ENCODE data around the gene ZFPL1.
A peak's percentile ranks its signal among the peaks of the same experiment; 100 is the strongest.

ZFPL1 gene

DNA sequence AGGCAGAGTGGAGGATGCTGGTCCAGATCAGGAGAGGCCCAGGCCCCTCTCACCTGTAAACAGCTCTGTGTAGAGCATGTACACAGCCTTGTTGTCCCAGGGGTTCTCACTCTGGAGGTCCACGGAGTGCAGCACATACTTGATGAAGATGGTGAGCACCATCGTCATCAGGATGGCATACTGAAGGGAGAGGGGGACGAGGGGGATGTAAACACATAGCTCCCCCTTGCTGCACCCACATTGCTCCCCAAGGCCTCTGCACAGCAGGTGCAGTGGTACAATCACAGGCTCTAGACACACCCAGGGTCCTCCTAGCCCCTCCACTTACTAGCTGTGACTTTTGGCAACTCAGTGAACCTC lies 47.4 kb downstream of the ZFPL1 start:
- no peak for DNase-seq

DNA sequence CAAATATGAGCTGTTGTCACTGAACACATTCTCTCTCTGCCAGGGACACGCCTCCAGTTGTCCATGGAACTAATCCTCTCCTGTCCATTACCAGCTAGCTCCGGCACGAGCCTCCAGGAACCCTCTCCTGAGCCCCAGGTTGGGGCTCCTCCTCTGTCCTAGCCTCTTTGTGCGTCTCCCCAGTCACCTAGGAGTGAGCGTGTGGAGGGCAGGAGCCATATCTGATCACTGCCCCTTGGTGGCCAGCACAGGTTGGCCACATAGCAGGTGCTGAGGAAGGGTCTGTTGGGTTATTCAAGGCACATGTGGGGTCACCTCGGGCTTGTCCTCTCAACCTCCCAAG lies 47.8 kb downstream of the ZFPL1 start:
- no peak for DNase-seq

DNA sequence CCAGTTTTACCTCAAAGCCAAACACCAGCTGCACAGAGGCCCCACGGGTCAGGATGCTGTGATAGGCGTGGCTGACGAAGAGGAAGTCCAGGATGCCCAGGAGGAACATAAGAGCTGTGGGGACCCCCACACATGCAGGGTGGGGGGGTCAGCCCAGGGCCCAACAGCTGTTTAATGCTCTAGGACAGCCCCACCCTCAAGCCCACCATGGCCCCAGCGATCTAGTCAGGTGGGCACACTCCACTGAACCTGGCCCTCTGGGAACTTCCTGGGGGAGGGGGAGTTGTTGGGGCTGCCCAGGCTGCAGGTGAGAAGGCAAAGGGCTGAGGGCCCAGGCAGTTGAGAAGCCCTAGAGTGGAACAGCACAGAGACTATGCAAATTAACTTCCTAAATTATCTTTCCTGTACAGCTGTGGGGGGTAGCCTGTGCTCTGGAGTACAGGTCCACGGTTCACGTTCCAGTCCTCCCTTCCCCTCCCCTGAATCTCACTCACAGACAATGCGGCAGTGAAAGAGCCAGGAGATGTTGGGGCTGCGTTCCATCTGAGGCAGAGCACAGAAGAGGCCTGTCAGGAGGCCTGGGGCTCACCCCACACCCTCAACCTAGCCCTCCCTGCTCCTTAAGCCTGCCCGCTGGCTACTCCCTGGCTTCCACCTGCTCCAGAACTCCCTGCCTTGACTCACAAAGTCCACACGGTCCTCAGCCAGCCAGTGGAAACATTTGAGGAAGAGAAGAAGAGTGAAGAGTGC lies 48.4 kb downstream of the ZFPL1 start:
- no peak for DNase-seq

DNA sequence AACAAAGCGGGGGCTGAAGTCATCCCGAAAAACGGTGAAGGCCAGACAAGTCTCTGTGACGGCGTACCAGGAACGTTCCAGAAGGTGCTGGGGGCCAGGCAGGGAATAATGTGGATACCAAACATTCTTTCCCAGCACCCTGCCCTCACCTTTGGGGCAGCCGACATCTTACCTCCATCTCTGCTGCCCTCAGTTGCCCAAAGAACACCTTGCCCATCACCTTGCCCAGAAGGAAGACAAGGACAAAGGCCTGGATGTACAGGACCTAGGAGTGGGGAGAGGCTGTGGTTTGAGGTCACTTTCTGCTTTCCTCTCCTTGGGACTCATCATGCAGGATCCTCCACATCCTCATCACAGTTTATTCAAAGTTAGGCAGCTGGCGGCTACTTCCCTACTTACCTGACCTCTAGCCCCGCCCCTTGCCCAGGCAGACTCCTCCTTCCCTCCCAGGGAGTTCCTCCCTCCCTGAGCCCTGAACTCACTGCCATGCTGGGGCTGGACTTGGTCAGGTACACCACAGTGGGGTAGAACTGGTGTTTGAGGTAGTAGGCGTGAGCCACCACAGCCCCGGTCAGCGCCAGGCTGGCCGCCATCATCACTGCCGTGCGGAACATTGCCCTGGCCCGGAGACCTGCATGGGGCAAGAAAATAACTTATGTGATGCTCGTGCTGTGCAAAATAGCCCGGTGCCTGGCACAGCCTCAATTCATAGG lies 49.1 kb downstream of the ZFPL1 start:
- peak in 3 of 6 experiments; percentile 15 to 48 (median 25) for DNase-seq

DNA sequence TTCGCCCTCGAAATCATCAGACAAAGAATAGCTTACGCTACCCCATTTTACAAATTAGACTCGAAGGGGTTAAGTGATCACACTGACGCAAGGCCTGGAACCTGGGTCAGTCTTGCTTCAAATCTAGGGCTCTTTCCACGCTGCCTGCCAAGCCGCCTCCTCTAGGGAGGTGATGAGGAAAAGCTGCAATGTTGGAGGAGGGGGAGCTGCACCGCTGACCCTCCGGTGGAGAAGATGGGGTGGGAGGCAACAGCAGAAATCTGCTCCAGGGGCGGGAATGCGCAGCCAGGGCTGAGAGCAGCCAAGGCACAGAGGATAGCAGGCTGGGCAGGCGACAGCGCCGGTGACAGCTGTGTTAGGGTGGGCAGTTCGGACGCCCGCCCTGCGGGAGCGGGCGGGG lies 49.7 kb downstream of the ZFPL1 start:
- DNase-seq = no peak

DNA sequence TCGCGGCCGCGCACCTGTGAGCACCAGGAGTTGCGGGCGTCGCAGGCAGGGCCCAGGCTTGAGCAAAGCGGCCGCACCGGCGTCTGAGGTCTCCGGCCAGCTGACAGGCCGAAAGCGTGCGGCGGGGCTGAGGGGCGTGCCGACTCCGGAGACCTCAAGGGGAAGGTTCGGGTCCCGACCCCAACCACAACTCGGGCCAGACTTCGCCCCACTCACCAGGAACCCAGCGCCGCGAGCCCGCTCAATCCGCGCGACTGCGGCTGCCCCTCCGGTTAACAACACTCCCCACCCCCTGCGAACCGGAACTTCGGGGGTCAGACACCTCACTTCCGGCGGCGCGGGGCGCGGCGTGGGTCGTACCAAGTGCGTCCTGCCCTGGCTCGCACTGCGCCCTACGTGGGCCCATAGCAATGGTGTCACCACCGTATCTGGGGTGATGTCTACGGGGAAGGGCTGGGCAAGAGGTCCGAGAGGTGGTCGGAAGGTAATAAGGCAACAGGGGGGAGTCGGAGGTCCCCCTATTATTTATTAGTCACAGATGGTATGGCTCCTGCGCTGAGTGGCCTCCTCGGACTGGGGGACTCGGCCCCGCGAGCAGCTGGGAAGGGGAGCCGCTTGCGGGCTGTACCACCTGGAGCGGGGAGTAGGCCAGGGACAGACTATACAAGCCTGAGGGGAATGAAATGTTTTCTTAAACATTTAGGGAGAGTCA lies 50.4 kb downstream of the ZFPL1 start, which contains the start of gene SYVN1:
TSS of gene SYVN1 (minus strand) at position 280 of the 712 bp plus-strand sequence. CDS start 918 bp downstream, outside the sequence.
- peak; percentile 83 to 97 (median 88) for DNase-seq

DNA sequence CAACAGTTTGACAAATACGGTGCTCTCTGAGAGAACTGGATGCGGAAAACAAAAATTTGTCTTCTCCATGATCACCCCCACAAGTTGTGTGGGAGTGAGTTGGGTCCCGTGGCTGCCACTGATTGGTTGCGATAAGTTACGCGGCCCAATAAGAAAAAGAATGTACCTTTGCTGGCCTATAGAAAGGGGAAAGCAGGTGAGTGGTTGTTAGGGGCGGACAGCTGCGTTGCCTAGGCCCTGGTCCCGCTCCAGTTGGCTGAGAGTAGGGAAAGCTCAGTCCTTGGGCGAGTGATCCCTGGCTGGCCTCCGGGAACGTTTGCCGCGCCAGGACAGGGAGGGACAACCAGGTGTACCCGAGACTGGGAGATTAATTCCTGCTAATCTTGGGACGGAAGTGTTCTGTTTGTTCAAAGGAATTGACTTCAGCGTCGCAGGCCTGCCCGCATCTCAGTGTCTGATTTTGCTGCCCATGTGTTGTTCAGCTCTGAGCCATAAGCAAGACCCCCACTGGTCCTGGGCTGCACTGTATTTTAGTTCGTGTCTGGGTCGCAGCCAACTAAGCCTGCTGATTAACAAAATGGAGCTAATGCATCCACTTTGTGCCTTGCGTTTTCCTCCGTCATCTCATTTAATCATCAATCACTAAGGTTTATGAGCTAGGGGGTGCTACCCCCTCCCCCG lies 51.1 kb downstream of the ZFPL1 start:
- DNase-seq = peak; percentile 81 to 97 (median 88)

DNA sequence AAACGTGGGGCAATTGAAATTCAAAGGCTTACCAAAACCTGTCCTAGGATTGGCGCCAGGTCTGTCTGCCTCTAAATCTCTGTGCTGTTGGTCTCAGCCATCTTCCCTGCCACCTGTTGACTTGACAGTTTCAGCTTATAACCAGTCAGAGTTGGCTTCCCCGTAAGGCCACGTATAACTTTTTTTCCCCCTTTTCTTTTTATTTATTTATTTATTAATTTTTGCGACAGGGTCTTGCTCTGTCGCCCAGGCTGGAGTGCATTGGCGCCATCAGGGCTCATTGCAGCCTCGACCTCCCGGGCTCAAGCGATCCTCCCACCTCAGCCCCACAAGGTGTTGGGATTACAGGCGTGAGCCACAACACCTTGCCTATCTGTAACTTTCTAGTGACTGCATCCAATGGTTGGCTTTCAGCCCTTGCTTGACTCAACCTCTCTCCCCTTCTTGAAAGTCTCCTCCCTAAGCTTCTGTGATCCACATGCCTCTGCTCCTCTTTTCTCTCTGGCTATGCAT lies 51.7 kb downstream of the ZFPL1 start:
- peak in 1 of 6 experiments; percentile 50 for DNase-seq

DNA sequence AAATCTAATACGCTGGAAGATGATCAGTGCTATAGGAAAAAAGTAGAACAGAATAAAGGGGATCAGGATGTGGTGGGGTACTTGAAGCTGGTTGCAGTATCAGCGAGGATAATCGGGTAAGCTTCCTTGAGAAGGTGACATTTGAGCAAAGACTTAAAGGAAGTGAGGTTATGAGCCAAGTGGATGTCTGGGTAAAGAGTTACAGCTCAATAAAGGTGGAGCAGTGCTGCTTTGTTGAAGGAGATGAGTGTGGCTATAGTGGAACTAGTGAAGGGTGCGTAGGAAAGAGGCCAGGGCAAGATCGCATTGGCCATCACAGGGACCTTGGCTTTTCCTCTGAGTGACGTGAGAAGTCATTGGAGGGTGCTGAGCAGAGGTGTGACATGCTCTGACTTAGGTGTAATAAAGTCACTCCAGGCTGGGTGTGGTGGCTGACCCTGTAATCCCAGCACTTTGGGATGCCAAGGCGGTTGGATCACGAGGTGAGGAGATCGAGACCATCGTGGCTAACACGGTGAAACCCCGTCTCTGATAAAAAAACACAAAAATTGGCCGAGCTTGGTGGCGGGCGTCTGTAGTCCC lies 52.6 kb downstream of the ZFPL1 start:
- DNase-seq = no peak
